Keratinocyte (primary cell): Measurements from ENCODE around the gene AGR2. TPM values are rescaled to one million over a fixed set of nuclear protein-coding genes. Genes with fewer than 3 reads are reported as not detected.
"Not testable (repeated sequence)": the region's sequence is repeated elsewhere in the genome, so short reads cannot be mapped to it uniquely, and the experiment has no call there.

ENCODE experiments used
- DNase-seq: peaks from one replicate; pipeline ENCODE4 v3.0.0-alpha.2; 2011; ENCODE audit warnings: low read depth, missing footprints, low spot score
- FAIRE-seq: peaks from 2 replicates; lab custom pipeline; 2011; peaks lifted over from hg19 to GRCh38; lab: Jason Lieb, UNC
- H2AFZ ChIP-seq: 2 replicates; pipeline ENCODE4 v1.6.0; 2012; ENCODE audit warnings: low read length, control low read depth, inconsistent platforms; ENCODE audit not compliant: control insufficient read depth
- H3K27ac ChIP-seq: 2 replicates; pipeline ENCODE4 v1.5.1; 2011; ENCODE audit warnings: low read length; ENCODE audit not compliant: control insufficient read depth, insufficient read depth
- H3K27me3 ChIP-seq: 3 replicates; pipeline ENCODE4 v1.6.0; 2011; ENCODE audit warnings: low read length; ENCODE audit not compliant: control insufficient read depth, insufficient read depth; ENCODE audit errors: extremely low read depth
- H3K36me3 ChIP-seq, 2 experiments: 2 replicates in 1 of 2; 3 replicates in 1 of 2; pipeline ENCODE4 v1.5.1; 2011; ENCODE audit warnings: low read length in 2 of 2, mild to moderate bottlenecking in 1 of 2; ENCODE audit not compliant: control insufficient read depth in 2 of 2, insufficient read depth in 2 of 2; ENCODE audit errors: extremely low read depth in 1 of 2
- H3K4me1 ChIP-seq: 3 replicates; pipeline ENCODE4 v1.5.1; 2011; ENCODE audit warnings: low read length; ENCODE audit not compliant: control insufficient read depth, insufficient read depth; ENCODE audit errors: extremely low read depth
- H3K4me2 ChIP-seq: 3 replicates; pipeline ENCODE4 v1.6.0; 2011; ENCODE audit warnings: low read depth, low read length; ENCODE audit not compliant: control insufficient read depth, insufficient read depth; ENCODE audit errors: extremely low read depth
- H3K4me3 ChIP-seq, 3 experiments: fragments of 200-600 bp in 1 of 3; sonication (generic) in 1 of 3; 2 replicates in 2 of 3; 3 replicates in 1 of 3; pipeline ENCODE4 v1.5.1; 2011 to 2016; ENCODE audit warnings: low read length in 3 of 3, mild to moderate bottlenecking in 3 of 3, control low read depth in 2 of 3, inconsistent platforms in 1 of 3, low read depth in 1 of 3, mixed read lengths in 1 of 3, mixed run types in 1 of 3, moderate library complexity in 1 of 3; ENCODE audit not compliant: control insufficient read depth in 2 of 3, insufficient read depth in 2 of 3; ENCODE audit errors: extremely low read depth in 1 of 3
- H3K79me2 ChIP-seq: 2 replicates; pipeline ENCODE4 v1.6.0; 2012; ENCODE audit warnings: low read length; ENCODE audit not compliant: control insufficient read depth, insufficient read depth
- H3K9ac ChIP-seq: 3 replicates; pipeline ENCODE4 v1.6.0; 2011; ENCODE audit warnings: low read length; ENCODE audit not compliant: control insufficient read depth, insufficient read depth; ENCODE audit errors: extremely low read depth
- H3K9me1 ChIP-seq: 3 replicates; pipeline ENCODE4 v1.6.0; 2011; ENCODE audit warnings: low read length; ENCODE audit not compliant: control insufficient read depth, insufficient read depth; ENCODE audit errors: extremely low read depth
- H3K9me3 ChIP-seq: 2 replicates; pipeline ENCODE4 v1.5.1; 2012; ENCODE audit warnings: low read depth, low read length; ENCODE audit not compliant: control insufficient read depth
- H4K20me1 ChIP-seq: 3 replicates; pipeline ENCODE4 v1.6.0; 2011; ENCODE audit warnings: low read length; ENCODE audit not compliant: control insufficient read depth, insufficient read depth; ENCODE audit errors: extremely low read depth
- EZH2 ChIP-seq: IDR thresholded peaks from one replicate; pipeline ENCODE4 v1.6.1; 2012; ENCODE audit warnings: inconsistent platforms, mild to moderate bottlenecking, low read length, moderate library complexity
- dilution Hi-C: fragments of 300-500 bp; cut with MboI; formaldehyde crosslinking; loops from one replicate; pipeline ENCODE4 v1.7.0; 2020; ENCODE audit warnings: low sequenced_read_pairs; ENCODE audit not compliant: extremely low pct_ligation_motif_present
- polyA minus RNA-seq, 3 experiments: library from RNA; depleted of rRNA, polyadenylated mRNA; stranded (reverse); fragments of >200 nt; gene quantifications; 1 replicate in 1 of 3; 2 replicates in 1 of 3; 3 replicates in 1 of 3; pipeline ENCODE4 v1.2.3, GENCODE V29; 2011
- polyA plus RNA-seq, 5 experiments: library from polyadenylated mRNA; depleted of rRNA in 3 of 5; stranded (reverse) in 3 of 5; stranded (forward) in 1 of 5; unstranded in 1 of 5; fragments of >200 nt; gene quantifications; 1 replicate in 1 of 5; 2 replicates in 3 of 5; 3 replicates in 1 of 5; pipeline versions ENCODE4 v1.2.1 to v1.2.3, GENCODE V29; 2011 to 2012; ENCODE audit warnings: missing spikeins in 2 of 5, low read depth in 1 of 5, low replicate concordance in 1 of 5
- TF ChIP-seq, protein P1 (sequence below), 3 experiments: IDR thresholded peaks in 1 of 3; conservative IDR thresholded peaks in 1 of 3; optimal IDR thresholded peaks in 1 of 3; 2 replicates in 2 of 3; 3 replicates in 1 of 3; pipeline versions ENCODE3 to v1.5.1; 2011; ENCODE audit warnings: low read length in 3 of 3, mild to moderate bottlenecking in 3 of 3, moderate library complexity in 2 of 3, control low read depth in 1 of 3, inconsistent platforms in 1 of 3; ENCODE audit not compliant: insufficient read depth in 2 of 3; ENCODE audit errors: extremely low read depth in 1 of 3

Gene AGR2
- polyA plus RNA-seq (1.5 to 2.4 TPM (median 2.3 TPM) in 3 replicates), polyA minus RNA-seq (0.59 to 0.96 TPM in 2 of 3 replicates, not detected in the other)
- 1.4 TPM for polyA plus RNA-seq (2011; ENCODE audit: low read depth)
- polyA plus RNA-seq (2011; cell fraction: cytosol; rRNA removed) = 1.1 and 1.2 TPM in 2 replicates
- 1.2 and 1.5 TPM in 2 replicates for polyA plus RNA-seq (2011; cell fraction: nucleus; rRNA removed)
- polyA plus RNA-seq (2012; ENCODE audit: low replicate concordance) = 0.30 and 0.91 TPM in 2 replicates
- polyA minus RNA-seq (2011; cell fraction: cytosol; rRNA and poly(A)+ RNA removed) = not detected
- not detected in 2 replicates for polyA minus RNA-seq (2011; cell fraction: nucleus; rRNA and poly(A)+ RNA removed)

- peaks cover 27% of the 10 kb centered on the region for H3K4me1 ChIP-seq
- dilution Hi-C loops = no loop called here
These were observed at the start of gene AGR2 for GRCh38 chr7:16804674-16805439. TSS of gene AGR2 (minus strand) at chr7:16804999. CDS start at chr7:16801796, 3,203 bp downstream.

GRCh38 chr7:16853189-16853588 lies 48.4 kb upstream of the AGR2 start:
- H3K79me2 ChIP-seq, H3K27me3 ChIP-seq, H3K4me3 ChIP-seq, dilution Hi-C loops, H3K4me2 ChIP-seq, H3K9ac ChIP-seq, H3K4me1 ChIP-seq, DNase-seq, H3K9me1 ChIP-seq, H2AFZ ChIP-seq, H4K20me1 ChIP-seq, H3K9me3 ChIP-seq, H3K36me3 ChIP-seq, H3K27ac ChIP-seq, FAIRE-seq: not testable (repeated sequence)

More at GRCh38 chr7:16804674-16805439, at the start of gene AGR2:
- Histone ChIP-seq H3K9me1 (no peaks in the 10 kb centered on the region), H3K4me3 (peak within 1 kb of the TSS in 2 of 3 experiments; percentile 33 to 50), H3K27ac (peak within 1 kb of the TSS; percentile 66), H2AFZ (no peak within 1 kb of the TSS), H4K20me1 (no peaks in the 10 kb centered on the region), H3K79me2 (no peaks in the 10 kb centered on the region), H3K9me3 (no peaks in the 10 kb centered on the region), H3K36me3 (no peaks in the 10 kb centered on the region), H3K27me3 (no peaks in the 10 kb centered on the region), H3K9ac (peak within 1 kb of the TSS; percentile 64), H3K4me2 (peak within 1 kb of the TSS; percentile 94)
- TF ChIP-seq EZH2 = no peak
- TF ChIP-seq, protein P1, sequence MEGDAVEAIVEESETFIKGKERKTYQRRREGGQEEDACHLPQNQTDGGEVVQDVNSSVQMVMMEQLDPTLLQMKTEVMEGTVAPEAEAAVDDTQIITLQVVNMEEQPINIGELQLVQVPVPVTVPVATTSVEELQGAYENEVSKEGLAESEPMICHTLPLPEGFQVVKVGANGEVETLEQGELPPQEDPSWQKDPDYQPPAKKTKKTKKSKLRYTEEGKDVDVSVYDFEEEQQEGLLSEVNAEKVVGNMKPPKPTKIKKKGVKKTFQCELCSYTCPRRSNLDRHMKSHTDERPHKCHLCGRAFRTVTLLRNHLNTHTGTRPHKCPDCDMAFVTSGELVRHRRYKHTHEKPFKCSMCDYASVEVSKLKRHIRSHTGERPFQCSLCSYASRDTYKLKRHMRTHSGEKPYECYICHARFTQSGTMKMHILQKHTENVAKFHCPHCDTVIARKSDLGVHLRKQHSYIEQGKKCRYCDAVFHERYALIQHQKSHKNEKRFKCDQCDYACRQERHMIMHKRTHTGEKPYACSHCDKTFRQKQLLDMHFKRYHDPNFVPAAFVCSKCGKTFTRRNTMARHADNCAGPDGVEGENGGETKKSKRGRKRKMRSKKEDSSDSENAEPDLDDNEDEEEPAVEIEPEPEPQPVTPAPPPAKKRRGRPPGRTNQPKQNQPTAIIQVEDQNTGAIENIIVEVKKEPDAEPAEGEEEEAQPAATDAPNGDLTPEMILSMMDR (optimal IDR thresholded peaks at IDR 0.05 in 1 of 3, IDR thresholded peaks at IDR 0.05 in 1 of 3, conservative IDR thresholded peaks at IDR 0.05 in 1 of 3; ENCODE audit: extremely low read depth in 1 of 3, insufficient read depth in 2 of 3, low read length in 3 of 3) = no peak
- peak; percentile 97 for FAIRE-seq
- DNase-seq = peak; percentile 56
